Activated gamma-delta T cell treated with anti-CD3 and anti-CD28 coated beads, Interleukin-2, amount 50 U/mL, for 16 hours (primary cell): ENCODE data around the gene ERLIN1.

ENCODE experiments used
- DNase-seq: peaks from one replicate; pipeline ENCODE4 v3.0.0-alpha.2; 2020; ENCODE audit warnings: low read depth

ERLIN1 gene

GRCh38 chr10:100185364-100186252, at the start of gene ERLIN1:
Gene ERLIN1, minus strand, starts transcription at chr10:100186029. Its CDS starts 403 bp downstream, at chr10:100185626.
- DNase-seq: peak; percentile 86

- no peak for DNase-seq
Observed at GRCh38 chr10:100232101-100232500, 46.3 kb upstream of the ERLIN1 start.

- DNase-seq: no peak
Observed at GRCh38 chr10:100229819-100230422, 44.1 kb upstream of the ERLIN1 start.

GRCh38 chr10:100223879-100224278, 38.0 kb upstream of the ERLIN1 start:
- no peak for DNase-seq

- no peak for DNase-seq
Observed at GRCh38 chr10:100222529-100222928, 36.7 kb upstream of the ERLIN1 start.

GRCh38 chr10:100216006-100216405, 30.2 kb upstream of the ERLIN1 start:
- DNase-seq: no peak

- no peak for DNase-seq
Observed at GRCh38 chr10:100209303-100209702, 23.5 kb upstream of the ERLIN1 start.

GRCh38 chr10:100208276-100208675, 22.4 kb upstream of the ERLIN1 start:
- DNase-seq: no peak

GRCh38 chr10:100204370-100204769, 18.5 kb upstream of the ERLIN1 start:
- DNase-seq: no peak

GRCh38 chr10:100201549-100201948, 15.7 kb upstream of the ERLIN1 start:
- DNase-seq: no peak

GRCh38 chr10:100194711-100195110, 8.9 kb upstream of the ERLIN1 start:
- DNase-seq: no peak

GRCh38 chr10:100192350-100192749, 6.5 kb upstream of the ERLIN1 start:
- no peak for DNase-seq

GRCh38 chr10:100186253-100187212, 704 bp upstream of the ERLIN1 start:
- DNase-seq: no peak

- no peak for DNase-seq
Observed at GRCh38 chr10:100184840-100185239, 989 bp downstream of the ERLIN1 start.

GRCh38 chr10:100184426-100184825, 1.4 kb downstream of the ERLIN1 start:
- DNase-seq: no peak

- no peak for DNase-seq
Observed at GRCh38 chr10:100183481-100183880, 2.3 kb downstream of the ERLIN1 start.

- DNase-seq: no peak
Observed at GRCh38 chr10:100182908-100183307, 2.9 kb downstream of the ERLIN1 start.

- DNase-seq: no peak
Observed at GRCh38 chr10:100182281-100182680, 3.5 kb downstream of the ERLIN1 start.

GRCh38 chr10:100175875-100176274, 10.0 kb downstream of the ERLIN1 start:
- DNase-seq: no peak

- DNase-seq: no peak
Observed at GRCh38 chr10:100174699-100175677, 10.8 kb downstream of the ERLIN1 start.

GRCh38 chr10:100173035-100173434, 12.8 kb downstream of the ERLIN1 start:
- no peak for DNase-seq
